Right lung (tissue), 5 donors: Measurements from ENCODE around the gene CTH. TPM values are rescaled to one million over a fixed set of nuclear protein-coding genes. Genes with fewer than 3 reads are reported as not detected.
"Not testable (repeated sequence)": the region's sequence is repeated elsewhere in the genome, so short reads cannot be mapped to it uniquely, and the experiment has no call there.

Source experiments
- DNase-seq, 2 donors: peaks; one replicate each; pipeline ENCODE4 v3.0.0-alpha.2; 2013
- polyA plus RNA-seq, 5 donors: library from polyadenylated mRNA; unstranded; fragments of 120-200 nt; gene quantifications; one replicate each; pipeline versions ENCODE4 v1.2.1 to v1.2.3, GENCODE V29; 2013; ENCODE audit warnings: inconsistent platforms in 1 of 5, low replicate concordance in 1 of 5; ENCODE audit not compliant: insufficient read length in 5 of 5, insufficient read depth in 1 of 5

The CTH gene
- polyA plus RNA-seq, 5 donors, result 6.8 to 8.6 (median 8.1) TPM

GRCh38 chr1:70449049-70449448 is 38.0 kb downstream of the CTH start:
- no peak for DNase-seq

GRCh38 chr1:70452164-70452939 is 41.3 kb downstream of the CTH start:
- not testable (repeated sequence) for DNase-seq

- DNase-seq, result no peak
Measured at GRCh38 chr1:70455291-70455690, 44.2 kb downstream of the CTH start.

- no peak for DNase-seq
Measured at GRCh38 chr1:70458131-70458530, 47.1 kb downstream of the CTH start.

GRCh38 chr1:70459496-70460225 is 48.6 kb downstream of the CTH start:
- no peak for DNase-seq

- DNase-seq, result not testable (repeated sequence)
Measured at GRCh38 chr1:70460740-70461713, 50.0 kb downstream of the CTH start.

- DNase-seq, result no peak
Measured at GRCh38 chr1:70462611-70463010, 51.5 kb downstream of the CTH start.

GRCh38 chr1:70465911-70466310 is 54.8 kb downstream of the CTH start:
- no peak for DNase-seq

GRCh38 chr1:70467531-70467930 is 56.5 kb downstream of the CTH start:
- DNase-seq, result no peak

GRCh38 chr1:70468180-70468579 is 57.1 kb downstream of the CTH start:
- no peak for DNase-seq

GRCh38 chr1:70469184-70469583 is 58.1 kb downstream of the CTH start:
- DNase-seq, result not testable (repeated sequence)

- DNase-seq, result no peak
Measured at GRCh38 chr1:70475023-70475422, 64.0 kb downstream of the CTH start.

GRCh38 chr1:70477090-70477489 is 66.0 kb downstream of the CTH start:
- DNase-seq, result no peak

GRCh38 chr1:70477905-70478304 is 66.8 kb downstream of the CTH start:
- not testable (repeated sequence) for DNase-seq

GRCh38 chr1:70483342-70483741 is 72.3 kb downstream of the CTH start:
- no peak for DNase-seq

- DNase-seq, result no peak
Measured at GRCh38 chr1:70485624-70486023, 74.6 kb downstream of the CTH start.

- DNase-seq, result no peak
Measured at GRCh38 chr1:70486676-70487458, 75.8 kb downstream of the CTH start.

- DNase-seq, result no peak
Measured at GRCh38 chr1:70487459-70487815, 76.4 kb downstream of the CTH start.

- DNase-seq, result peak in 1 of 2 donors; percentile 12
Measured at GRCh38 chr1:70487910-70488665, 77.0 kb downstream of the CTH start.
